Ishikawa (cell line): ENCODE results near the gene MYL7.

Source experiments
- CREB1 ChIP-seq: IDR thresholded peaks from 2 replicates; pipeline ENCODE4 v1.6.1; 2012; ENCODE audit warnings: low read depth
- EP300 ChIP-seq: IDR thresholded peaks from 2 replicates; pipeline ENCODE4 v1.6.1; 2012; ENCODE audit warnings: borderline replicate concordance
- MAX ChIP-seq: IDR thresholded peaks from 2 replicates; pipeline ENCODE4 v1.6.1; 2012
- TCF12 ChIP-seq: IDR thresholded peaks from 2 replicates; pipeline ENCODE4 v1.6.1; 2012; ENCODE audit warnings: low read depth
- TF ChIP-seq, protein P1 (sequence below): IDR thresholded peaks from 2 replicates; pipeline ENCODE4 v1.6.1; 2012; ENCODE audit warnings: low read depth, mild to moderate bottlenecking

GRCh38 chr7:44096326-44096881 lies 44.7 kb downstream of the MYL7 start:
- TF ChIP-seq EP300 (no peak), MAX (no peak), CREB1 (no peak), TCF12 (no peak)
- TF ChIP-seq, protein P1, sequence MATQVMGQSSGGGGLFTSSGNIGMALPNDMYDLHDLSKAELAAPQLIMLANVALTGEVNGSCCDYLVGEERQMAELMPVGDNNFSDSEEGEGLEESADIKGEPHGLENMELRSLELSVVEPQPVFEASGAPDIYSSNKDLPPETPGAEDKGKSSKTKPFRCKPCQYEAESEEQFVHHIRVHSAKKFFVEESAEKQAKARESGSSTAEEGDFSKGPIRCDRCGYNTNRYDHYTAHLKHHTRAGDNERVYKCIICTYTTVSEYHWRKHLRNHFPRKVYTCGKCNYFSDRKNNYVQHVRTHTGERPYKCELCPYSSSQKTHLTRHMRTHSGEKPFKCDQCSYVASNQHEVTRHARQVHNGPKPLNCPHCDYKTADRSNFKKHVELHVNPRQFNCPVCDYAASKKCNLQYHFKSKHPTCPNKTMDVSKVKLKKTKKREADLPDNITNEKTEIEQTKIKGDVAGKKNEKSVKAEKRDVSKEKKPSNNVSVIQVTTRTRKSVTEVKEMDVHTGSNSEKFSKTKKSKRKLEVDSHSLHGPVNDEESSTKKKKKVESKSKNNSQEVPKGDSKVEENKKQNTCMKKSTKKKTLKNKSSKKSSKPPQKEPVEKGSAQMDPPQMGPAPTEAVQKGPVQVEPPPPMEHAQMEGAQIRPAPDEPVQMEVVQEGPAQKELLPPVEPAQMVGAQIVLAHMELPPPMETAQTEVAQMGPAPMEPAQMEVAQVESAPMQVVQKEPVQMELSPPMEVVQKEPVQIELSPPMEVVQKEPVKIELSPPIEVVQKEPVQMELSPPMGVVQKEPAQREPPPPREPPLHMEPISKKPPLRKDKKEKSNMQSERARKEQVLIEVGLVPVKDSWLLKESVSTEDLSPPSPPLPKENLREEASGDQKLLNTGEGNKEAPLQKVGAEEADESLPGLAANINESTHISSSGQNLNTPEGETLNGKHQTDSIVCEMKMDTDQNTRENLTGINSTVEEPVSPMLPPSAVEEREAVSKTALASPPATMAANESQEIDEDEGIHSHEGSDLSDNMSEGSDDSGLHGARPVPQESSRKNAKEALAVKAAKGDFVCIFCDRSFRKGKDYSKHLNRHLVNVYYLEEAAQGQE = no peak
